Measurements from ENCODE around the gene NECAB2. TPM values are rescaled to one million over a fixed set of nuclear protein-coding genes. Genes with fewer than 3 reads are reported as not detected.

Gene NECAB2
- total and polyA plus RNA-seq, 7 donors = 0.04 to 0.13 (median 0.09) TPM; not detected in 4

GRCh38 chr16:83961591-83961990, 6.5 kb upstream of the NECAB2 start:
- no peaks in the 10 kb centered on the region for H3K4me1 ChIP-seq
- no peak for TF ChIP-seq CTCF (IDR thresholded peaks at IDR 0.05)
- H3K27ac ChIP-seq = no peak overlapping the region
- peaks cover 15 to 93% of the 10 kb centered on the region in 2 donors for H3K36me3 ChIP-seq (ENCODE audit: insufficient read depth in 1 of 2, low read depth in 1 of 2)
- H3K4me3 ChIP-seq = no peak overlapping the region
- H3K27me3 ChIP-seq (ENCODE audit: insufficient read depth in 3 of 3, low read length in 2 of 3) = no peaks in the 10 kb centered on the region
- intact Hi-C loops (cut with DNase I) = loop anchor here in 1 of 2 donors (10.0 kb wide), 1 partner anchor 223 kb away; the partner anchor contains the start of gene TAF1C
- no peaks in the 10 kb centered on the region for H3K9me3 ChIP-seq
- ATAC-seq (no peak), DNase-seq (no peak)
- 80 to 84% (median 80%) methylated on average over 5 of the region's 5 CpGs for WGBS, 3 donors

- TF ChIP-seq CTCF (IDR thresholded peaks at IDR 0.05) = no peak
- Histone ChIP-seq H3K27me3 (ENCODE audit: insufficient read depth in 3 of 3, low read length in 2 of 3) (no peaks in the 10 kb centered on the region), H3K4me3 (no peak overlapping the region), H3K36me3 (ENCODE audit: insufficient read depth in 1 of 2, low read depth in 1 of 2) (peaks cover 15 to 80% of the 10 kb centered on the region in 2 donors), H3K4me1 (no peaks in the 10 kb centered on the region), H3K27ac (no peak overlapping the region), H3K9me3 (no peaks in the 10 kb centered on the region)
- WGBS, 3 donors = 73 to 82% (median 75%) methylated on average over 22 of the region's 22 CpGs
- ATAC-seq (peak; percentile 30 to 49 (median 46)), DNase-seq (peak in 1 of 2 donors; percentile 6)
- intact Hi-C loops (cut with DNase I) = loop anchor here in 1 of 2 donors (10.0 kb wide), 1 partner anchor 221 kb away; the partner anchor contains the start of gene TAF1C
Observed at GRCh38 chr16:83963277-83964119, 4.5 kb upstream of the NECAB2 start.

GRCh38 chr16:83964684-83965443, 3.2 kb upstream of the NECAB2 start:
- peaks cover 12 to 66% of the 10 kb centered on the region in 2 donors for H3K36me3 ChIP-seq (ENCODE audit: insufficient read depth in 1 of 2, low read depth in 1 of 2)
- no peaks in the 10 kb centered on the region for H3K9me3 ChIP-seq
- no peak overlapping the region for H3K4me3 ChIP-seq
- intact Hi-C loops (cut with DNase I) = loop anchor here (5.0 to 10.0 kb wide), 3 partner anchors 77 to 220 kb away; partner anchors contain the start of genes SLC38A8 (in 1 of the 2) and TAF1C (in 1 of the 2)
- 90 to 95% (median 92%) methylated on average over 23 to 26 of the region's 26 CpGs for WGBS, 3 donors
- DNase-seq (peak in 1 of 2 donors; percentile 16), ATAC-seq (no peak)
- no peak overlapping the region for H3K27ac ChIP-seq
- TF ChIP-seq CTCF (IDR thresholded peaks at IDR 0.05) = no peak
- H3K4me1 ChIP-seq = no peaks in the 10 kb centered on the region
- H3K27me3 ChIP-seq (ENCODE audit: insufficient read depth in 3 of 3, low read length in 2 of 3) = no peaks in the 10 kb centered on the region

GRCh38 chr16:83965444-83966152, 2.4 kb upstream of the NECAB2 start:
- TF ChIP-seq CTCF (IDR thresholded peaks at IDR 0.05) = no peak
- H3K27ac ChIP-seq = no peak overlapping the region
- DNase-seq (peak in 1 of 2 donors; percentile 18), ATAC-seq (peak in 1 of 4 donors; percentile 3)
- intact Hi-C loops (cut with DNase I) = loop anchor here (5.0 to 10.0 kb wide), 3 partner anchors 77 to 219 kb away; partner anchors contain the start of genes SLC38A8 (in 1 of the 2) and TAF1C (in 1 of the 2)
- H3K36me3 ChIP-seq (ENCODE audit: insufficient read depth in 1 of 2, low read depth in 1 of 2) = peaks cover 11 to 59% of the 10 kb centered on the region in 2 donors
- no peaks in the 10 kb centered on the region for H3K4me1 ChIP-seq
- 88 to 91% (median 90%) methylated on average over 27 to 36 of the region's 36 CpGs for WGBS, 3 donors
- no peaks in the 10 kb centered on the region for H3K27me3 ChIP-seq (ENCODE audit: insufficient read depth in 3 of 3, low read length in 2 of 3)
- H3K4me3 ChIP-seq = no peak overlapping the region
- no peaks in the 10 kb centered on the region for H3K9me3 ChIP-seq
